Neural crest cell (in vitro differentiated cells): Measurements from ENCODE around the gene TMEM117. TPM values are rescaled to one million over a fixed set of nuclear protein-coding genes. Genes with fewer than 3 reads are reported as not detected.

Source experiments
- DNase-seq: peaks from one replicate; pipeline ENCODE4 v3.0.0; 2021; ENCODE audit warnings: low read depth, mixed read lengths, low spot score
- H3K27ac Mint-ChIP-seq: one replicate; pipeline ENCODE4 v1.8.0; 2021; ENCODE audit warnings: mild to moderate bottlenecking, mixed read lengths; ENCODE audit not compliant: unreplicated experiment
- H3K27me3 Mint-ChIP-seq: 2 replicates; pipeline ENCODE4 v1.8.0; 2021; ENCODE audit warnings: low read depth, mild to moderate bottlenecking, mixed read lengths
- H3K36me3 Mint-ChIP-seq: 2 replicates; pipeline ENCODE4 v1.8.0; 2021; ENCODE audit warnings: low read depth, mild to moderate bottlenecking, mixed read lengths
- H3K4me1 Mint-ChIP-seq: 2 replicates; pipeline ENCODE4 v1.8.0; 2021; ENCODE audit warnings: mixed read lengths
- H3K4me3 Mint-ChIP-seq: one replicate; pipeline ENCODE4 v1.8.0; 2021; ENCODE audit warnings: mild to moderate bottlenecking, mixed read lengths
- H3K9me3 Mint-ChIP-seq: 2 replicates; pipeline ENCODE4 v1.8.0; 2021; ENCODE audit warnings: mixed read lengths
- total RNA-seq: library from RNA; stranded (reverse); gene quantifications from 2 replicates; pipeline ENCODE4 v1.2.1, GENCODE V29; 2021
- TF ChIP-seq, protein P1 (sequence below): fragments of 200-600 bp; sonication (generic); conservative IDR thresholded peaks from 2 replicates; pipeline ENCODE4 v1.5.0; 2021; ENCODE audit warnings: antibody characterized with exemption, mild to moderate bottlenecking

The TMEM117 gene
- total RNA-seq, 1 donor from 2014 or later = 7.6 TPM

- DNase-seq = no peak
- Mint-ChIP-seq H3K36me3 (no peaks in the 10 kb centered on the region), H3K27me3 (no peaks in the 10 kb centered on the region), H3K27ac (no peak overlapping the region), H3K9me3 (peaks cover 2% of the 10 kb centered on the region), H3K4me1 (no peaks in the 10 kb centered on the region), H3K4me3 (no peak overlapping the region)
- TF ChIP-seq, protein P1, sequence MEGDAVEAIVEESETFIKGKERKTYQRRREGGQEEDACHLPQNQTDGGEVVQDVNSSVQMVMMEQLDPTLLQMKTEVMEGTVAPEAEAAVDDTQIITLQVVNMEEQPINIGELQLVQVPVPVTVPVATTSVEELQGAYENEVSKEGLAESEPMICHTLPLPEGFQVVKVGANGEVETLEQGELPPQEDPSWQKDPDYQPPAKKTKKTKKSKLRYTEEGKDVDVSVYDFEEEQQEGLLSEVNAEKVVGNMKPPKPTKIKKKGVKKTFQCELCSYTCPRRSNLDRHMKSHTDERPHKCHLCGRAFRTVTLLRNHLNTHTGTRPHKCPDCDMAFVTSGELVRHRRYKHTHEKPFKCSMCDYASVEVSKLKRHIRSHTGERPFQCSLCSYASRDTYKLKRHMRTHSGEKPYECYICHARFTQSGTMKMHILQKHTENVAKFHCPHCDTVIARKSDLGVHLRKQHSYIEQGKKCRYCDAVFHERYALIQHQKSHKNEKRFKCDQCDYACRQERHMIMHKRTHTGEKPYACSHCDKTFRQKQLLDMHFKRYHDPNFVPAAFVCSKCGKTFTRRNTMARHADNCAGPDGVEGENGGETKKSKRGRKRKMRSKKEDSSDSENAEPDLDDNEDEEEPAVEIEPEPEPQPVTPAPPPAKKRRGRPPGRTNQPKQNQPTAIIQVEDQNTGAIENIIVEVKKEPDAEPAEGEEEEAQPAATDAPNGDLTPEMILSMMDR = no peak
These were observed 424.0 kb downstream of the TMEM117 start for GRCh38 chr12:44259890-44260289.

GRCh38 chr12:44260581-44260980, 424.7 kb downstream of the TMEM117 start:
- no peak for DNase-seq
- no peak overlapping the region for H3K4me3 Mint-ChIP-seq
- TF ChIP-seq, protein P1 = no peak

GRCh38 chr12:44285321-44285960, 449.6 kb downstream of the TMEM117 start:
- H3K27ac Mint-ChIP-seq = no peak overlapping the region
- DNase-seq = no peak

More at GRCh38 chr12:44260581-44260980, 424.7 kb downstream of the TMEM117 start:
- Mint-ChIP-seq H3K27ac (no peak overlapping the region), H3K4me1 (no peaks in the 10 kb centered on the region), H3K9me3 (peaks cover 2% of the 10 kb centered on the region), H3K27me3 (no peaks in the 10 kb centered on the region), H3K36me3 (no peaks in the 10 kb centered on the region)

DNA sequence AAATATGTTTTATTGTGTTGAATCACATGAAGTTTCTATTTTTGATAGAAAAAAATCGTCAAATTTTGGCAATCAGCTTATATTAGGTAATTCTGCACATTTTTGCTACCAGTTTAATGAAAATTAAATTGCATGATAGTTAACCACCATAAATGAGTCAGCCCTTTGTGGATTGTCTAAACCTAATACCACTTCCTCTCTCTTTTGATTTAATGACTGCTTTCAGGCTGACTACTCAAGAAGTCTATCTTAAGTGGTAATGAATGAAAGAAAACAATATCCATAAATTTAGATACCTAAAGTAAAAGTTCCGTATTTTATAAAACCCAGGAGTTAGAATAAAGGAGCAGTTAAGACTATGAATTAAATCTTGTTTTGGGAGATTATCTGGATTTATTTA, 450.5 kb downstream of the TMEM117 start:
- Mint-ChIP-seq H3K36me3 (peaks cover 3% of the 10 kb centered on the region), H3K27me3 (no peaks in the 10 kb centered on the region), H3K9me3 (no peaks in the 10 kb centered on the region), H3K4me3 (no peak overlapping the region), H3K27ac (no peak overlapping the region), H3K4me1 (no peaks in the 10 kb centered on the region)
- no peak for DNase-seq
- TF ChIP-seq, protein P1 = no peak

More at GRCh38 chr12:44285321-44285960, 449.6 kb downstream of the TMEM117 start:
- Mint-ChIP-seq H3K4me3 (no peak overlapping the region), H3K9me3 (no peaks in the 10 kb centered on the region), H3K36me3 (peaks cover 3% of the 10 kb centered on the region), H3K27me3 (no peaks in the 10 kb centered on the region), H3K4me1 (no peaks in the 10 kb centered on the region)
- TF ChIP-seq, protein P1 = no peak

GRCh38 chr12:44286821-44287505, 451.1 kb downstream of the TMEM117 start:
- Mint-ChIP-seq H3K27ac (no peak overlapping the region), H3K9me3 (no peaks in the 10 kb centered on the region), H3K36me3 (peaks cover 2% of the 10 kb centered on the region), H3K4me3 (no peak overlapping the region), H3K4me1 (no peaks in the 10 kb centered on the region), H3K27me3 (no peaks in the 10 kb centered on the region)
- TF ChIP-seq, protein P1 = no peak
- no peak for DNase-seq
